DOHH2 (cell line): Measurements from ENCODE around the gene CASTOR2.
"Not testable (repeated sequence)": the region's sequence is repeated elsewhere in the genome, so short reads cannot be mapped to it uniquely, and the experiment has no call there.

Experiments
- H3F3A ChIP-seq: fragments of 200-600 bp; sonication (generic), shearing (Covaris generic); 2 replicates; pipeline ENCODE4 v1.6.0; 2016; ENCODE audit warnings: antibody characterized with exemption, mild to moderate bottlenecking; ENCODE audit not compliant: control insufficient read depth, insufficient read depth
- H3K27ac ChIP-seq: fragments of 200-600 bp; sonication (generic); 2 replicates; pipeline ENCODE4 v1.5.1; 2014; ENCODE audit warnings: low read depth, mild to moderate bottlenecking, low read length, moderate library complexity
- H3K27me3 ChIP-seq: fragments of 200-600 bp; sonication (generic); 2 replicates; pipeline ENCODE4 v1.6.1; 2014; ENCODE audit warnings: mild to moderate bottlenecking, low read length, mixed read lengths; ENCODE audit not compliant: control insufficient read depth
- H3K36me3 ChIP-seq: fragments of 200-600 bp; sonication (generic); 2 replicates; pipeline ENCODE4 v1.6.1; 2014; ENCODE audit warnings: mild to moderate bottlenecking, low read length, moderate library complexity, mixed read lengths; ENCODE audit not compliant: control insufficient read depth
- H3K4me1 ChIP-seq: fragments of 200-600 bp; sonication (generic); 2 replicates; pipeline ENCODE4 v1.6.1; 2014; ENCODE audit warnings: mild to moderate bottlenecking, low read length, mixed read lengths; ENCODE audit not compliant: control insufficient read depth
- H3K4me2 ChIP-seq: fragments of 200-600 bp; sonication (generic); 2 replicates; pipeline ENCODE4 v1.6.0; 2014; ENCODE audit warnings: mild to moderate bottlenecking, low read length, moderate library complexity
- H3K4me3 ChIP-seq: fragments of 200-600 bp; sonication (generic); 2 replicates; pipeline ENCODE4 v1.5.1; 2014; ENCODE audit warnings: mild to moderate bottlenecking, low read length, mixed read lengths
- H3K79me2 ChIP-seq: fragments of 200-600 bp; sonication (generic); 2 replicates; pipeline ENCODE4 v1.6.1; 2014; ENCODE audit warnings: mild to moderate bottlenecking, low read length, mixed read lengths; ENCODE audit not compliant: control insufficient read depth
- H3K9me2 ChIP-seq: fragments of 200-600 bp; sonication (generic); replicated peaks from 2 replicates; pipeline ENCODE4 v1.6.1; 2014; ENCODE audit warnings: mild to moderate bottlenecking, low read length, mixed read lengths; ENCODE audit not compliant: control insufficient read depth
- H3K9me3 ChIP-seq: fragments of 200-600 bp; sonication (generic); 2 replicates; pipeline ENCODE4 v1.6.1; 2014; ENCODE audit warnings: antibody characterized with exemption, low read length, mixed read lengths; ENCODE audit not compliant: control insufficient read depth, insufficient read depth
- H4K20me1 ChIP-seq: fragments of 200-600 bp; sonication (generic); 2 replicates; pipeline ENCODE4 v1.6.0; 2014; ENCODE audit warnings: low read depth, mild to moderate bottlenecking, antibody characterized with exemption, low read length, moderate library complexity; ENCODE audit not compliant: control insufficient read depth, insufficient read depth
- CTCF ChIP-seq: fragments of 200-600 bp; sonication (generic); IDR thresholded peaks from one replicate; pipeline ENCODE4 v1.5.1; 2014; ENCODE audit warnings: antibody characterized with exemption, mild to moderate bottlenecking, low read depth, low read length; ENCODE audit not compliant: poor library complexity, severe bottlenecking
- EZH2phosphoT487 ChIP-seq: fragments of 200-600 bp; sonication (generic); IDR thresholded peaks from 2 replicates; pipeline ENCODE4 v1.6.1; 2017; ENCODE audit warnings: borderline replicate concordance, mild to moderate bottlenecking, antibody characterized with exemption, low read length, moderate library complexity, mixed read lengths

Gene CASTOR2

GRCh38 chr7:74975959-74976358 lies 11.5 kb downstream of the CASTOR2 start:
- not testable (repeated sequence) for H3K4me1 ChIP-seq, H3K27me3 ChIP-seq, H3K27ac ChIP-seq, H3K36me3 ChIP-seq, H3F3A ChIP-seq, H3K79me2 ChIP-seq, H3K9me3 ChIP-seq, H3K4me3 ChIP-seq, H3K9me2 ChIP-seq, H3K4me2 ChIP-seq, H4K20me1 ChIP-seq

- H4K20me1 ChIP-seq, H3F3A ChIP-seq, H3K9me3 ChIP-seq, H3K36me3 ChIP-seq, H3K9me2 ChIP-seq, H3K79me2 ChIP-seq, H3K27me3 ChIP-seq, H3K4me1 ChIP-seq, H3K4me3 ChIP-seq, H3K27ac ChIP-seq, H3K4me2 ChIP-seq: not testable (repeated sequence)
These were observed 13.0 kb downstream of the CASTOR2 start for GRCh38 chr7:74977523-74977922.

- not testable (repeated sequence) for H3F3A ChIP-seq, H3K36me3 ChIP-seq
These were observed 23.9 kb downstream of the CASTOR2 start for GRCh38 chr7:74988436-74988835.

GRCh38 chr7:74993121-74993520 lies 28.6 kb downstream of the CASTOR2 start:
- no peaks in the 10 kb centered on the region for H3K4me1 ChIP-seq
- no peaks in the 10 kb centered on the region for H3F3A ChIP-seq
- H3K36me3 ChIP-seq: no peaks in the 10 kb centered on the region
- H4K20me1 ChIP-seq: no peaks in the 10 kb centered on the region
- H3K4me3 ChIP-seq: no peak overlapping the region
- no peaks in the 10 kb centered on the region for H3K79me2 ChIP-seq
- H3K4me2 ChIP-seq: no peak overlapping the region
- H3K27me3 ChIP-seq: no peaks in the 10 kb centered on the region
- H3K9me3 ChIP-seq: no peaks in the 10 kb centered on the region
- no peaks in the 10 kb centered on the region for H3K9me2 ChIP-seq
- TF ChIP-seq EZH2phosphoT487 (no peak), CTCF (no peak)
- H3K27ac ChIP-seq: no peak overlapping the region

More at GRCh38 chr7:74988436-74988835, 23.9 kb downstream of the CASTOR2 start:
- not testable (repeated sequence) for H3K9me2 ChIP-seq, H3K9me3 ChIP-seq, H3K4me3 ChIP-seq, H3K4me1 ChIP-seq, H3K79me2 ChIP-seq, H3K27ac ChIP-seq, H4K20me1 ChIP-seq, H3K27me3 ChIP-seq, H3K4me2 ChIP-seq

- not testable (repeated sequence) for H3K4me2 ChIP-seq, H3K4me1 ChIP-seq, H3K27me3 ChIP-seq, H3K79me2 ChIP-seq, H3K4me3 ChIP-seq, H3K9me2 ChIP-seq, H3K36me3 ChIP-seq, H3F3A ChIP-seq, H3K27ac ChIP-seq, H4K20me1 ChIP-seq, H3K9me3 ChIP-seq
These were observed 30.5 kb downstream of the CASTOR2 start for GRCh38 chr7:74994869-74995543.

GRCh38 chr7:74996361-74996760 lies 31.9 kb downstream of the CASTOR2 start:
- H3K36me3 ChIP-seq, H3K27ac ChIP-seq, H3K4me1 ChIP-seq, H3K79me2 ChIP-seq, H3K9me2 ChIP-seq, H3K4me3 ChIP-seq, H3K27me3 ChIP-seq, H3F3A ChIP-seq, H4K20me1 ChIP-seq, H3K9me3 ChIP-seq, H3K4me2 ChIP-seq: not testable (repeated sequence)

GRCh38 chr7:74997811-74998210 lies 33.3 kb downstream of the CASTOR2 start:
- not testable (repeated sequence) for H3K27me3 ChIP-seq, H3K9me3 ChIP-seq, H3F3A ChIP-seq, H3K79me2 ChIP-seq, H3K36me3 ChIP-seq, H3K9me2 ChIP-seq, H3K4me2 ChIP-seq, H3K4me1 ChIP-seq, H3K4me3 ChIP-seq, H4K20me1 ChIP-seq, H3K27ac ChIP-seq
